Left ventricle myocardium superior (tissue), 1 donor: ENCODE results near the gene UBE4A. TPM values are rescaled to one million over a fixed set of nuclear protein-coding genes. Genes with fewer than 3 reads are reported as not detected.

Experiments
- ATAC-seq: fragments of 200-7000 bp; cut with Tn5 transposase; one replicate; pipeline ENCODE4 v1.9.1; 2020; ENCODE audit warnings: mild to moderate bottlenecking, moderate library complexity
- DNase-seq: peaks from one replicate; pipeline ENCODE4 v3.0.0-alpha.2; 2020
- intact Hi-C: fragments of 100-400 bp; cut with micrococcal nuclease; formaldehyde crosslinking; loops from one replicate; pipeline ENCODE4 v1.11.0; 2022
- total RNA-seq: library from RNA; stranded (reverse); fragmentation: NEBNext Ultra II Directional; extraction: Animal tissue kit (Norgen Biotek cat#: 25700); gene quantifications from one replicate; pipeline ENCODE4 v1.2.1, GENCODE V29; 2021
- donor health status: DM: no; HTN: yes; CAD: no; lungs with severe emphysema.

The UBE4A gene
- total RNA-seq, 1 donor from 2014 or later, result 37.6 TPM

DNA sequence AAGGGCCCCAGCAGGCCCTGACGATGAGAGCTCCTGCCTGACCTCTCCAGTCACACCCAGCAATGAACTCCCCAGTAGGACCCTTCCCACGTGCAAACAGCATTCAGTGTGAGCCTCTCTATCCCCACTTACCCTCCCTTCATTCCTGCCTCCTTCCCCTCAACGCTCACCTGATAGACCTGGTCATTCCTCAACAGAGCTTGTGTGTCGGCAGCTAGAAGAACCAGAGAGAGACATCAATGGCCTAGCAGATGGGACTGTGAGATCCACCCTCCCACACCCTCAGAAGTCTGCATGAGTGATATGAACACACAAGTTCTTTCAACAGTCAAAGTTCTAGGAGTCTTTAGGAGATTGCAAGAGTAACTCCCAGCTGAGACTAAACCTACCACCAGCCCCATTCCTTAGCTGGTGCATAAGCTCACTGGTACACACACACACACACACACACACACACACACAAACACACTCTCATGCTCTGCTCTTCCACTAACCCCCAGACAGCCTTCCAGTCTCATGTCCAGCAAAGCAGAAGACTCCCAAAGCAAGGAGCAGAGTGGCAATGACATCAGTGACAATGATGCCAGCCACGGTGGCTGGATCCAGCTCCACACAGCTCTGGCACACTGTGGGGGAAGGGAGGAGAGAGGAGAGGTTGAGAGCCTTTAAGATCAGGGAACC lies 20.0 kb upstream of the UBE4A start:
- intact Hi-C loops, result no loop called here
- ATAC-seq, result no peak

GRCh38 chr11:118340449-118340848 lies 19.0 kb upstream of the UBE4A start:
- no peak for ATAC-seq
- intact Hi-C loops, result loop anchor here (10.0 kb wide), 1 partner anchor 136 kb away; no protein-coding TSS in a partner anchor
- no peak for DNase-seq

More for the DNA sequence above, 20.0 kb upstream of the UBE4A start:
- no peak for DNase-seq

- intact Hi-C loops, result loop anchor here (10.0 kb wide), 1 partner anchor 136 kb away; no protein-coding TSS in a partner anchor
- DNase-seq (no peak), ATAC-seq (no peak)
Measured at GRCh38 chr11:118341261-118341660, 18.1 kb upstream of the UBE4A start.

- intact Hi-C loops, result loop anchor here (10.0 kb wide), 1 partner anchor 137 kb away; no protein-coding TSS in a partner anchor
- no peak for ATAC-seq
- no peak for DNase-seq
Measured at GRCh38 chr11:118341815-118342489, 17.4 kb upstream of the UBE4A start.

DNA sequence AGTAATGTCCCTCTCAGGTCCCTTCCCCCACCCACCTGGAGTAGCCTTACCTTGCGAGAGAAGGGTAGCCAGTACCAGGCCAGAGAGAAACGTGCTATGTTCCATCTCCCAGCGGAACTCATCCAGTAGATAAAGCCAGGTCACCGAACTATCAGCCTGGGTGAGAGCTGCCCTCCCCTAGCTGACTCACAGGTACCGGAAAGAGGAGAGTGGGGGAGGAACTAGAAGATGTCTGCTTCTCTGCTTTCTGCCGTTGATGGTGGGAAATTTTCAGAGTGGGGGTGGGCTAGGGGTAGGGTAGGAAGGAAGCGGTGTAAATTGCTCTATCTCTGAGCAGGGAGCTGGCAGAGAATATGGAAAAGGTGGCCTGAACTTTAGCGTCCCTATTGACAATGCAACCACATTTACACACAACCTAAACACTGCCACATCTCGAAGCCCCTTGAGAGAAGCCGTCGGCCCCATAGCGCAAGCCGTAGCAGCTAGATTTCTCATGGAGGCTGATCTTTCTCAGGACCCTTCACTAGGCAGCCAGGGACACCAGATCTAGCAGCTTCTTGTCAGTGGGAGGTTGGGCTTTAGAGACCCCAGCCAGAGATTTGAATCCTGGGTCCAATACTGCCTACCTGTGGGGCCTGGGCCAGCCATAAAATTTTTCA lies 16.8 kb upstream of the UBE4A start, which contains the start of gene CD3D:
TSS of gene CD3D (minus strand) at position 203 of the 659 bp plus-strand sequence. CDS start at position 105, 98 bp downstream.
- no peak for ATAC-seq
- intact Hi-C loops, result loop anchor here (10.0 kb wide), 1 partner anchor 138 kb away; no protein-coding TSS in a partner anchor
- DNase-seq, result no peak

DNA sequence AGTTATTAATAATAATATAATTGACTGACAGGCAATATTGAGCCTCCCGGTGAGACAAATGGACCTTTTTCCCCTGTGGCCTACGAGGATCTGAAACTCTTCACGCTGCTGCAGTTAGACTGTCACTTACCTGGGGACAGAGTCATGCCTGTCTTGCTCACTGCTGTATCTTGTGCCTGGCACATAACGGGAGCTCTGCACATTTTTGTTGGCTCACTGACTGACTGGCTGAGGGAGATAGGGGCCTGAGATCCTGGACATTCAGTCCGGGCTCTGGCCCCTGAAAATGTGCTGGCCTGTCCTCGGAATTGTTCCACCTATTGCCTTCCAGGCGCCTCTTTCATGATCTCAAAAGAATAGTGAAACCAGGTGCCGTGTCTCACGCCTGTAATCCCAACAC lies 16.2 kb upstream of the UBE4A start:
- no peak for ATAC-seq
- DNase-seq, result no peak
- intact Hi-C loops, result loop anchor here (10.0 kb wide), 1 partner anchor 138 kb away; no protein-coding TSS in a partner anchor

- intact Hi-C loops, result loop anchor here (10.0 kb wide), 1 partner anchor 139 kb away; no protein-coding TSS in a partner anchor
- no peak for ATAC-seq
- DNase-seq, result no peak
Measured at GRCh38 chr11:118343981-118344515, 15.4 kb upstream of the UBE4A start, which contains the start of gene CD3G. Gene CD3G (plus strand): TSS chr11:118344344. CDS start chr11:118344424, 80 bp downstream.

GRCh38 chr11:118349475-118349874 lies 9.9 kb upstream of the UBE4A start:
- intact Hi-C loops, result loop anchor here (10.0 kb wide), 1 partner anchor 145 kb away; no protein-coding TSS in a partner anchor
- DNase-seq (no peak), ATAC-seq (no peak)

DNA sequence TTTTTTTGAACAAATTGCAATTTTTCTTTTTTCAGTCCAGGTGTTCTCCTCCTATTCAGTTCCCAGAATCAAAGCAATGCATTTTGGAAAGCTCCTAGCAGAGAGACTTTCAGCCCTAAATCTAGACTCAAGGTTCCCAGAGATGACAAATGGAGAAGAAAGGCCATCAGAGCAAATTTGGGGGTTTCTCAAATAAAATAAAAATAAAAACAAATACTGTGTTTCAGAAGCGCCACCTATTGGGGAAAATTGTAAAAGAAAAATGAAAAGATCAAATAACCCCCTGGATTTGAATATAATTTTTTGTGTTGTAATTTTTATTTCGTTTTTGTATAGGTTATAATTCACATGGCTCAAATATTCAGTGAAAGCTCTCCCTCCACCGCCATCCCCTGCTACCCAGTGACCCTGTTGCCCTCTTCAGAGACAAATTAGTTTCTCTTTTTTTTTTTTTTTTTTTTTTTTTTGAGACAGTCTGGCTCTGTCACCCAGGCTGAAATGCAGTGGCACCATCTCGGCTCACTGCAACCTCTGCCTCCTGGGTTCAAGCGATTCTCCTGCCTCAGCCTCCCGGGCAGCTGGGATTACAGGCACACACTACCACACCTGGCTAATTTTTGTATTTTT lies 6.2 kb upstream of the UBE4A start:
- intact Hi-C loops, result no loop called here
- no peak for ATAC-seq
- DNase-seq, result no peak

DNA sequence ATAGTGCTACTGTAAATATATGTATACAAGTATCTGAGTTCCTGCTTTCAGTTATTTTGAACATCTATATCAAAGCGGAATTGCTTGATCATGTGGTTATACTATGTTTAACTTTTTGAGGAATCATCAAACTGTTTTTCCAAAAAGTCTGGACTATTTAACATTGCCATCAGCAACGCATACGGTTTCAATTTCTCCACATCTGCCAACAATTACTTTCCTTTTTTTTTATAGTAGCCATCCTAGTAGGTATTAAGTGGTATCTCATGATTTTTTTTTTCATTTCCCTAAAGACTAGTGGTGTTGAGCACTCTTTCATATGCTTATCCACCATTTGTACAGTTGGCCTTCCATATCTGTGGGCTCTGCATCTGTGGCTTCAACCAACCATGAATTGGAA lies 1.3 kb upstream of the UBE4A start:
- ATAC-seq (no peak), DNase-seq (no peak)
- intact Hi-C loops, result no loop called here

DNA sequence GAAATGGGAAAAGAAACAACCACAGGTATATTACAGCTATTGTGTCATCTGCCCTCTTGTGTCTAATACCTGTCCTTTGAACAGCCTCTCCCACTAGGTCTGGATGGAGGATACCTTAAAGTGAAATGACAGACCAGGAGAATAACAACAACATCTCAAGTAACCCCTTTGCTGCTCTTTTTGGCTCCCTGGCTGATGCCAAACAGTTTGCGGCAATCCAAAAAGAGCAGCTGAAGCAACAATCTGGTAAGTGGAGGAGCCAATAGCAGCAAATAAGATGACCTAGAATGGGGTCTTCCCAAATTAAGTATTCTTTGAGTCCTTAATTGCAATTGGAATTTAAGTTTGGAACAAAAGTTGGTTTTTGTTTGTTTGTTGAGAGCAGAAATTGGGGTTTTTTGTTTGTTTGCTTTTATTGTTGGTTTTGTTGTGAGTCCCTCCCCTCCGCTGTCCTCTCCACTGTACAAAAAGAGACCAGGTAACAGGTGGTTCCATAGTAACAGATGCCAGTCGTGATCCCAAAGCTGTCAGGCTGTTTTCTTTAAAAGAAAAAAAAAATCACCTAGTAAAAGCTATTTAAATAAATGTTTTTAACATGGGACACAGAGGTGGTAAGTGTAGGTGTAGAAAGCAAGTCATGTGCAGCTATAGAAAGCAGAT lies 5.7 kb downstream of the UBE4A start:
- intact Hi-C loops, result loop anchor here (10.0 kb wide), 1 partner anchor 220 kb away; no protein-coding TSS in a partner anchor
- no peak for DNase-seq
- no peak for ATAC-seq

DNA sequence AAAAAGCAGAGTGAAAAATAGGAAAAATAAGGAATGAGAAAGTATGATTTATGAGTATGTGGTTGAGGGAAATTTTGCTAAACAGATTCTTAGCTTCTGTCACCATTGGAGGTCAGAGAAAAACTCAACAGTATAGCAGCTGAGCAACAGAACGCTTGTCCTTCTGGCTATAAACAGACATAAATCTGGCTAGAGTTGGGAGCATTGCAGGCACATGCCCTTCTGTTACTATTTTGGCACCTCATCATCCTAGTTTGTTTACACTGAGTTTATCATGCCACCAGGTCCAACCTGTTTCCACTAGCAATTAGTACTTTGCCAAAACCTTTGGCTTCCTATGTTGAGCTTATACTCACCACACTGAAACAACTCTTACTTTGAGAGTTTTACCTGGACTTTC lies 6.9 kb downstream of the UBE4A start:
- intact Hi-C loops, result loop anchor here (10.0 kb wide), 1 partner anchor 221 kb away; no protein-coding TSS in a partner anchor
- ATAC-seq (peak; percentile 97), DNase-seq (no peak)

DNA sequence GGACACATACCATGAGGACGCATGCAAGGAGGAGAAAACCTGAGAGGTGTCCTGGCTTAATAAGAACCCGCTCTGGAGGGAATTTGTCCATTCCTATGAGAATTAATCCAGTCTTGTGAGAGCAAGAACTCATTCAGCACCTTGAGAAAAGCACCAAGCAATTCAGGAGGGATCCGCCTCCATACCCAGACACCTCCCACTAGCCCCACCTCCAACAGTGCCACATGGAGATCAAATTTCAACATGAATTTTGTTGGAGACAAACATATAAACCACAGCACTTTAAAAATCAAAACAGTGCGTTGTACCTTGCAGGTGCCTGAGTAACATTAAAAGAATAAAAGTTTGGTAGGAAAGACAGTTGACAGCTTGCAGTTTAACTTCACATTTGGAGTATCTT lies 11.4 kb downstream of the UBE4A start:
- DNase-seq (no peak), ATAC-seq (no peak)
- intact Hi-C loops, result no loop called here

DNA sequence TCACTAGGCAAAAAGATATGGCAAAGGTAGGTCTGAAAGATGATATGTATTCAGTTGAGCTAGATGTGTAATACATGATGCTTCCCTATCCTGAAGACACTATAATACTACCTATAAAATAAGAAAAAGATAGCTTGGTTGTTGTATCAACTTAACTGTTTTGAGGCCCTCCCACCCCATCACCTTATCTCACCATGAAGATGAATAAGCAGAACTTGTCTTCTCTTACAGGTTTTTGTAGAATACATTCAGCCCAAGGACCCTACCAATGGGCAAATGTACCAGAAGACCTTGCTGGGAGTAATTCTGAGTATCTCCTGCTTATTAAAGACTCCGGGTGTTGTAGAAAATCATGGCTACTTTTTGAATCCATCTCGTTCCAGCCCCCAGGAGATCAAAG lies 13.9 kb downstream of the UBE4A start:
- intact Hi-C loops, result no loop called here
- ATAC-seq, result no peak
- DNase-seq, result no peak

- intact Hi-C loops, result no loop called here
- no peak for ATAC-seq
- no peak for DNase-seq
Measured at GRCh38 chr11:118373871-118374270, 14.5 kb downstream of the UBE4A start.

DNA sequence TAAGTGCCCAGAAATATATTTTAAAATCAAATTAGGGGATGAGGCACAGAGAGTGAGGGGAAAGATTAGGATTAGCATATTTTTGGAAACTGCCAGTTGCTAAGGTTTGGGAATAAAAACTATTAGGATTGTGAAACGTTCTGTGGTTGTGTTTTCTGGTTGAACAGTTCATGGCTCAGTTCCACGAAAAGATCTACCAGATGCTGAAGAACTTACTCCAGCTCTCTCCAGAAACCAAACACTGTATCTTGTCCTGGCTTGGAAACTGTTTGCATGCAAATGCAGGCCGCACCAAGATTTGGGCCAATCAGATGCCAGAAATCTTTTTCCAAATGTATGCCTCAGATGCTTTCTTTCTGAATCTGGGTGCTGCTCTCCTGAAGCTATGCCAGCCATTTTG lies 15.3 kb downstream of the UBE4A start:
- intact Hi-C loops, result no loop called here
- DNase-seq, result no peak
- no peak for ATAC-seq

GRCh38 chr11:118375978-118376377 lies 16.6 kb downstream of the UBE4A start:
- DNase-seq (no peak), ATAC-seq (no peak)
- intact Hi-C loops, result no loop called here

DNA sequence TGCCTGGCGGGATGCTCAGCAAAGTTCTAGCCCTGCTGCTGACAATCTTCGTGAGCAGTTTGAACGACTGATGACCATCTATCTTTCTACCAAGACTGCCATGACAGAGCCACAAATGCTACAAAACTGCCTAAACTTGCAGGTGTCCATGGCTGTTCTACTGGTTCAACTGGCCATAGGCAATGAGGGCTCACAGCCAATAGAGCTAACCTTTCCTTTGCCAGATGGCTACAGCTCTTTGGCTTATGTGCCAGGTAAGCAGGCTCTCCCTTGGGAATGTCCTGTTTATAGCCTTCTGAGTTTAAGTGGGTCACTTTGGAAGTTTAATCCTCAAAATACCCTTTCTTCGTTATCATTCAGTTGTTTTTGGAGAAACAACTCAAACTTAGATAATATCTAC lies 20.1 kb downstream of the UBE4A start:
- ATAC-seq (no peak), DNase-seq (no peak)
- intact Hi-C loops, result no loop called here
